Fibroblast of pulmonary artery (primary cell): ENCODE data around the gene ACLY.

Experiments used
- DNase-seq: peaks from one replicate; pipeline ENCODE4 v3.0.0-alpha.2; 2010; ENCODE audit warnings: low read depth
- H3K4me3 ChIP-seq: replicated peaks from 2 replicates; pipeline ENCODE4 v1.5.1; 2011; ENCODE audit warnings: low read depth, mild to moderate bottlenecking, control low read depth, low read length, moderate library complexity
- TF ChIP-seq, protein P1 (sequence below): IDR thresholded peaks from 2 replicates; pipeline ENCODE4 v1.5.1; 2011; ENCODE audit warnings: mild to moderate bottlenecking, control low read depth, low read length, inconsistent platforms; ENCODE audit errors: missing control alignments

Gene ACLY

DNA sequence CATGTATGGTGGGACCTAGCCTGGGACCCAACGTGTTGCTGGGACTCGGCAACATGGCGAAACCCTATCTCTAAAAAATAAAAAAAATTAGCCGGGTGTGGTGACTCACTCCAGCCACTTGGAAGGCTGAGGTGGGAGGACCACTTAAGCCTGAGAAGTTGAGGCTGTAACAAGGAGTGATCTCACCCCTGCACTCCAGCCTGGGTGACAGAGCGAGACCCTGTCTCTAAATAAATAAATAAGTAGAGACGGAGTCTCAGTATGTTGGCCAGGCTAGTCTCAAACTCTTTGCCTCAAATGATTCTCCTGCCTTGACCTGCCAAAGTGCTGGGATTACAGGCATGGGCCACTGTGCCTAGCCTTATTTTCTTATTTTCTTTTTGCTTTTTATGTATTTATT lies 37.8 kb upstream of the ACLY start:
- no peak overlapping the region for H3K4me3 ChIP-seq
- no peak for DNase-seq
- TF ChIP-seq, protein P1, sequence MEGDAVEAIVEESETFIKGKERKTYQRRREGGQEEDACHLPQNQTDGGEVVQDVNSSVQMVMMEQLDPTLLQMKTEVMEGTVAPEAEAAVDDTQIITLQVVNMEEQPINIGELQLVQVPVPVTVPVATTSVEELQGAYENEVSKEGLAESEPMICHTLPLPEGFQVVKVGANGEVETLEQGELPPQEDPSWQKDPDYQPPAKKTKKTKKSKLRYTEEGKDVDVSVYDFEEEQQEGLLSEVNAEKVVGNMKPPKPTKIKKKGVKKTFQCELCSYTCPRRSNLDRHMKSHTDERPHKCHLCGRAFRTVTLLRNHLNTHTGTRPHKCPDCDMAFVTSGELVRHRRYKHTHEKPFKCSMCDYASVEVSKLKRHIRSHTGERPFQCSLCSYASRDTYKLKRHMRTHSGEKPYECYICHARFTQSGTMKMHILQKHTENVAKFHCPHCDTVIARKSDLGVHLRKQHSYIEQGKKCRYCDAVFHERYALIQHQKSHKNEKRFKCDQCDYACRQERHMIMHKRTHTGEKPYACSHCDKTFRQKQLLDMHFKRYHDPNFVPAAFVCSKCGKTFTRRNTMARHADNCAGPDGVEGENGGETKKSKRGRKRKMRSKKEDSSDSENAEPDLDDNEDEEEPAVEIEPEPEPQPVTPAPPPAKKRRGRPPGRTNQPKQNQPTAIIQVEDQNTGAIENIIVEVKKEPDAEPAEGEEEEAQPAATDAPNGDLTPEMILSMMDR, result no peak

DNA sequence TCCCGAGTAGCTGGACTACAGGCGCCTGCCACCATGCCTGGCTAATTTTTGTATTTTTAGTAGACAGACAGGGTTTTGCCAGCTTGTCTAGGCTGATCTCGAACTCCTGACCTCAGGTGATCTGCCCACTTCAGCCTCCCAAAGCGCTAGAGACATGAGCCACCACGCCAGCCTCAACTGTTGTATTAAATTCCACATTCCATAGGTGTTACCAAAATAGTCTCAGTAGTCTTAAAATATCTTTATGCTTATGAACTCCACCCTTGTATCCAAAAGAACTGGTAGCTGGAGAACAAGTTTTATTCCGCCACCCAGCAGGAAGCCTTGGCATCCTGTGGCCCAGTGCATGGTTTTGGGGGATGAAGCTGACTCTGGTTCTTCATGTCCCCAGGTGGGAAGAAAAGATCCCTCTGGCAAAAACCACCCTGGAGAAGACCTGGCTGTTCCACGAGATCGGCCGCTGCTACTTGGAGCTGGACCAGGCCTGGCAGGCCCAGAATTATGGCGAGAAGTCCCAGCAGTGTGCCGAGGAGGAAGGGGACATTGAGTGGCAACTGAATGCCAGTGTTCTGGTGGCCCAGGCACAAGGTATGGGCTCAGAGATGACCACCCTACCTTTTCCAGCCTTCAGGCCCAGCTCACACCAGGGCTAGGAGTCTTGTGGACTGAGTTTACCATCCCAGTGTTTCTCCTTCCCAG lies 30.2 kb upstream of the ACLY start:
- TF ChIP-seq, protein P1, result no peak
- no peak for DNase-seq
- no peak overlapping the region for H3K4me3 ChIP-seq

DNA sequence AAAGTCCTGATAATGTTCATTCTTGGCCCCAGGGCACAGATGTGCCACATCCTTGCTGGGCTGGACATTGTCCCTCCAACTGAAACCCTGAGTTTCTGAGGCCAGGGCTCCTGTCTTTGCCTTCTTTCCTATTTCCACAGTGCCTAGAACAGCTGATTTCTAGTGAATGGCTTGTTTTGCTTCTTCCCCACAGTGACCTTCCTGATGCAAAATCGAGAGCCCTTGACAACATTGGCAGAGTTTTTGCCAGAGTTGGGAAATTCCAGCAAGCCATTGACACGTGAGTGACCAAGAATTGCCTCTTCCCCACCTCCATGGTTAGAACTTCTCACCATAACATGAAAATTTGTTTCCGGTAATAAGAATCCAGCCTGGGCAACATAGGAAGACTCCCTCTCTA lies 26.2 kb upstream of the ACLY start:
- H3K4me3 ChIP-seq, result no peak overlapping the region
- TF ChIP-seq, protein P1, result no peak
- no peak for DNase-seq

DNA sequence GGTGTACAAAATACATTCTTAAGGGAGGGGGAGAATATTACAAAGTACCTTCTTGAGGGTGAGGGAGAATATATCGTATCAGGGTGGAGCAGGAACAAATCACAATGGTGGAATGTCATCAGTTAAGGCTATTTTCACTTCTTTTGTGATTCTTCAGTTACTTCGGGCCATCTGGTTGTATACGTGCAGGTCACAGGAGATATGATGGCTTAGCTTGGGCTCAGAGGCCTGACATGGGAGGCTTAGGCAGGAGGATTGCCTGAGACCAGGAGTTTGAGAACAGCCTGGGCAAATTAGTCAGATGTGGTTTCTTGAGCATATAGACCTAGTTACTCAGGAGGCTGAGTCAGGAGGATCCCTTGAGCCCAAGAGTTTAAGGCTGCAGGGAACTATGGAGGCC lies 24.7 kb upstream of the ACLY start:
- DNase-seq, result no peak
- H3K4me3 ChIP-seq, result no peak overlapping the region
- TF ChIP-seq, protein P1, result no peak

DNA sequence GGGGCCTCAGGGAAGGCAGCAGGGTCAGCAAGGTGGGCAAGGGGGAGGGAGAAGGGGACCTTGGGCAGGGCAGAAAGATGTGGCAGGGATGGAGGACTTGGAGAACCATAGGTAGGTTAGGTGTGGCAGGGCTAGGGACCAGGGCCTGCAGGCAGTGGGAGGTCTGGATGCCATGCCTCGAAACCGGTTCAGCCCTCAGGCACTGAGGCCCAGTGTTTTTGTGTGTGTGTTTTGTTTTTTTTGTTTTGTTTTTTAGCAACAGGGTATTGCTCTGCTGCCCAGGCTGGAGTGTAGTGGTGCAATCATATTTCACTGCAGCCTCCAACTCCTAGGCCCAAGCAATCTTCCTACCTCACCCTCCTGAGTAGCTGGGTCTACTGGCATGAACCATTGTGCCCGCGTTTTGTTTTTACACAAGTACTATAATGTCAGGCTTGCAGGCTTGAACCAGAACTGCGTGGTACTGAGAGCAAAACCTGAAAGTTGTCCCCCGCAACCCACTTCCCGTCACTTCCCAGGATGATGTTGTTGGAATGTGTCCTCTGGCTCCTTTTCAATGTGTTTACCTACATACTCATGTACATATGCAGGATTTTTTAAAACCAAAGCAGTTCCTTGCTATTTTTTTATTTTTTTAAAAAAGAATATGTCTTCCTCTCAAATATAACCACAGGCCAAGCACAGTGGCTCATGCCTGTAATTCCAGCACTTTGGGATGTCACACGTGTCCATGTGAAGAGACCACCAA lies 24.0 kb upstream of the ACLY start:
- DNase-seq, result no peak
- no peak overlapping the region for H3K4me3 ChIP-seq
- TF ChIP-seq, protein P1, result no peak

DNA sequence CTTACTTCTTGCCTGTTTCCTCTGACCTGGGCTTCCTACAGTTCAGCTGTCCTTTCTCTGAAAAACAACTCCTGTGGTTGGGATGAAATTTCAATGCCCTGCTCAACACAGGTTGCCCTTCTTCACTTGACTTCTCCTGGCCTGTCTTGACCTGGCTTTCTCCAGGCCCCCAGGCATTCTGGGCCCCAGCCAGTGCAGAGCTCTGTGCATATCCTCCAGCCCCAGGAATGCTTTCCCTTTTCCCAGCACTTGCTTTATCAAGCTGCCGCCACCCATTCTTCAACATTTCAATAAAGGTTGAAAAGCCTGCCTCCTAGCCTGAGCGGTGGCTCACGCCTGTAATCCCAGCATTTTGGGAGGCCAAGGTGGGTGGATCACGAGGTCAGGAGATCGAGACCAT lies 22.4 kb upstream of the ACLY start:
- H3K4me3 ChIP-seq, result no peak overlapping the region
- DNase-seq, result no peak
- TF ChIP-seq, protein P1, result no peak

DNA sequence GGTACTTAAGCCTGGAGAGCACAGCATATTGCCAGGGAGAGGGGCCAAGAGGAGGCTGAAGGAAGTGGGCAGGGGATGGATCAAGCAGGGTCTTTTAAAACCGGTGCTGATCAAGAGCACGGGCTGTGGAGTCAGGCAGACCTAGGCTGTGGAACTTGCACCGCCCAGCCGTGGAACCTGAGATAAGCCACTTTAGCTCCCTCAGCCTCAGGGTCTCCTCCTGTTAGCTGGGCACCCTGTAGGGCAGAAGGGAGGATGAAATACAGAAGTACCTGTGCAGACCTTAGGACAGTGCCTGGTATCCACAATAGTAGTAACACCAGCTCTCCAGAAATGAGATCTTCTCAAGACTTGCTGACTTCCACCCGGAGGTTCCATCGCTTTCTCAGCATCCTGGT lies 20.9 kb upstream of the ACLY start:
- no peak overlapping the region for H3K4me3 ChIP-seq
- no peak for DNase-seq
- TF ChIP-seq, protein P1, result no peak
